Osteocyte (in vitro differentiated cells): ENCODE measurements around the gene AMOTL2. TPM values are rescaled to one million over a fixed set of nuclear protein-coding genes. Genes with fewer than 3 reads are reported as not detected.
A peak's percentile ranks its signal among the peaks of the same experiment; 100 is the strongest.

Experiments used
- DNase-seq: peaks from one replicate; pipeline ENCODE4 v3.0.0; 2021; ENCODE audit warnings: mixed read lengths; ENCODE audit not compliant: unreplicated experiment; ENCODE audit errors: extremely low spot score
- H3K27ac Mint-ChIP-seq: one replicate; pipeline ENCODE4 v1.8.0; 2021; ENCODE audit warnings: mild to moderate bottlenecking, mixed read lengths; ENCODE audit not compliant: unreplicated experiment
- H3K27me3 Mint-ChIP-seq: one replicate; pipeline ENCODE4 v1.8.0; 2021; ENCODE audit warnings: mixed read lengths; ENCODE audit not compliant: unreplicated experiment
- H3K36me3 Mint-ChIP-seq: one replicate; pipeline ENCODE4 v1.8.0; 2021; ENCODE audit warnings: mixed read lengths; ENCODE audit not compliant: unreplicated experiment
- H3K4me1 Mint-ChIP-seq: one replicate; pipeline ENCODE4 v1.8.0; 2021; ENCODE audit warnings: mixed read lengths; ENCODE audit not compliant: unreplicated experiment
- H3K4me3 Mint-ChIP-seq: one replicate; pipeline ENCODE4 v1.8.0; 2021; ENCODE audit warnings: mild to moderate bottlenecking, moderate library complexity, mixed read lengths; ENCODE audit not compliant: unreplicated experiment
- H3K9me3 Mint-ChIP-seq: one replicate; pipeline ENCODE4 v1.8.0; 2021; ENCODE audit warnings: mixed read lengths; ENCODE audit not compliant: unreplicated experiment
- total RNA-seq: library from RNA; stranded (reverse); gene quantifications from 2 replicates; pipeline ENCODE4 v1.2.1, GENCODE V29; 2021
- TF ChIP-seq, protein P1 (sequence below): fragments of 200-600 bp; sonication (generic); IDR thresholded peaks from 2 replicates; pipeline ENCODE4 v1.5.0; 2021; ENCODE audit warnings: antibody characterized with exemption, mild to moderate bottlenecking, moderate library complexity

The AMOTL2 gene
- total RNA-seq, 1 donor from 2014 or later: 195 TPM

DNA sequence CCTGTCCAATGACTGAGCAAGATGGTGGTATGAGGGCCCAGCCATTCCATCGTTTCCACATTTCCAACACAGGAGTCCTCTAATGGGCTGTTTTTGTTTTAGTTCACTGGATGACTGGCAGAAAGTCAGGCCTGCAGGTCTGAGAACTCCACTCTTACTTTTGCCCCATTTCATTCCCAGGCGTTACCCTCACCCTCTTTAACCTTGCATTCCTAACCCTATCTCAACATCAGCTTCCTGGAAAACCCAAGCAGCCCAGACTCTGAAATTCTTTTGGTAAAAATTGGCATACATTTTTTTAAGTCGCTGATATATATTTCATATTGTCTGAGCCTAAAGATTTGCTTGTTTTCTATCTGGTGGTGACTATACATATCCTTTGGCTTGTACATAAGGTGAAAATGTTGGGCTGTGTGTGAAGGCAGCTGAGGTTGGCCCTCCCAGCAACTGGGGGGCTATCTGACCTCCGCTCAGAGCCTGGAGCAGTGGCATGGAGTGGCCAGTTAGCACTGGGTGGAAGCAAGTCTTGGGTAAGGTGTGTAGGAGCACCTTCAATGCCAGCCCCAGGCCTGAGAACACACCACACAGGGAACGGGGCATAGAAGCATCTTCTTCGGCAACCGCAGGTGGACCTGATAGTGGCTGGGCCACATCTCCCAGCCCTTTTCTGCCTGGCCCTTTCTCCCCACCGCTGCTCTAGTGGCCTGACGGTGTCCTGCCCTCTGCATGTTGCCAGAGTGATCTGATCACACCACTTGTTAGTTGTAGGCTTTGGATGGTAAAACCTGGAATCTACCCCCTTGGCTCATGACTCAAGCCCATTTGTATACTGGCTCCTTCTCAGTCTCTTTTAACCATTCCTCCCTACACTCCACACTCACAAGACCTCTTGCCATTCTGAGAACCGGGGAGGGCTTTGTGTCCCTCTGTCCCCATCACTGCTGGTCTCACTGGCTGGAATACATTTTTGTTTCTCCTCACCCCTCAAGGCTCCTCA, 50.0 kb downstream of the AMOTL2 start:
- H3K4me1 Mint-ChIP-seq: peaks cover 77% of the 10 kb centered on the region
- H3K27me3 Mint-ChIP-seq: no peaks in the 10 kb centered on the region
- peak overlapping the region; percentile 93 for H3K27ac Mint-ChIP-seq
- DNase-seq: no peak
- peaks cover 2% of the 10 kb centered on the region for H3K36me3 Mint-ChIP-seq
- H3K9me3 Mint-ChIP-seq: no peaks in the 10 kb centered on the region
- TF ChIP-seq, protein P1, sequence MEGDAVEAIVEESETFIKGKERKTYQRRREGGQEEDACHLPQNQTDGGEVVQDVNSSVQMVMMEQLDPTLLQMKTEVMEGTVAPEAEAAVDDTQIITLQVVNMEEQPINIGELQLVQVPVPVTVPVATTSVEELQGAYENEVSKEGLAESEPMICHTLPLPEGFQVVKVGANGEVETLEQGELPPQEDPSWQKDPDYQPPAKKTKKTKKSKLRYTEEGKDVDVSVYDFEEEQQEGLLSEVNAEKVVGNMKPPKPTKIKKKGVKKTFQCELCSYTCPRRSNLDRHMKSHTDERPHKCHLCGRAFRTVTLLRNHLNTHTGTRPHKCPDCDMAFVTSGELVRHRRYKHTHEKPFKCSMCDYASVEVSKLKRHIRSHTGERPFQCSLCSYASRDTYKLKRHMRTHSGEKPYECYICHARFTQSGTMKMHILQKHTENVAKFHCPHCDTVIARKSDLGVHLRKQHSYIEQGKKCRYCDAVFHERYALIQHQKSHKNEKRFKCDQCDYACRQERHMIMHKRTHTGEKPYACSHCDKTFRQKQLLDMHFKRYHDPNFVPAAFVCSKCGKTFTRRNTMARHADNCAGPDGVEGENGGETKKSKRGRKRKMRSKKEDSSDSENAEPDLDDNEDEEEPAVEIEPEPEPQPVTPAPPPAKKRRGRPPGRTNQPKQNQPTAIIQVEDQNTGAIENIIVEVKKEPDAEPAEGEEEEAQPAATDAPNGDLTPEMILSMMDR: no peak
- H3K4me3 Mint-ChIP-seq: no peak overlapping the region

DNA sequence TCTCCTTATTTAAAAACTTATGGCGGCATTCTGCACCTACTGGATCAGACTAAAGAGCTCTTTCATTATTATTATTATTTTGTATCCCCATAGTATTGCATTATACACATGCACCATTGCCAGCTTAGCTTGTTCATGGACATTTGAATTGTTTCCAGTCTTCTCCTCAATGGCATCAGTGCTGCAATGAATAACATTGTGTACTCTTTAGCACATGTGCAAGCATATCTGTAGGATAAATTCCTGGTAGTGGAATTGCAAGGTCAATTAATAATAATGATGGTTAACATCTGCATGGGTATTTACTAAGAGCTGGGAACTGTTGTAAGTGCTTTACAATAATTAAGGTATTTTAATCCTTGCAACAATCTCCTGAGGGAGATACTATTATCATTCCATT, 52.0 kb downstream of the AMOTL2 start:
- Mint-ChIP-seq H3K27ac (no peak overlapping the region), H3K4me3 (no peak overlapping the region), H3K9me3 (no peaks in the 10 kb centered on the region), H3K4me1 (peaks cover 69% of the 10 kb centered on the region), H3K36me3 (peaks cover 2% of the 10 kb centered on the region), H3K27me3 (no peaks in the 10 kb centered on the region)
- TF ChIP-seq, protein P1: no peak
- no peak for DNase-seq

DNA sequence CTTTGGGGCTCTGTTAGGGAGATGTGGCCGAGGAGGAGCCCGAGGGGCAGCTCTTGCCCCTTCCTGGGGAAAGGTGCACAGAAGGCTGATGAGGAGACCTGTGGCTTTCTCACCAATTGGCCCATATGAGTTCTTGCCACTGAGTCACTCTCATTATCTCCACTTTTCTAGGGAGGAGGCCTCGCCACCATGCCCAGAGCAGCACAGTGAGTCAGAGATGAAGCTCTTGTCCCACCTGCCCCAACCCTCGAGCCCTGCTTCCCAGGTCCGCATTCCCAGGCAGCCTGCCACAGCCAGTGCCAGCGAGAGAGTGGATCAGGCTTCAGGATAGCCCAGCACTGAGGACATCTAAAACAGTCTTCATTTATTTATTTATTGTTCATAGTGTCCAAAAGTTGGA, 53.5 kb downstream of the AMOTL2 start:
- Mint-ChIP-seq H3K4me3 (no peak overlapping the region), H3K9me3 (no peaks in the 10 kb centered on the region), H3K27ac (no peak overlapping the region), H3K27me3 (no peaks in the 10 kb centered on the region), H3K4me1 (peaks cover 69% of the 10 kb centered on the region), H3K36me3 (peaks cover 2% of the 10 kb centered on the region)
- peak; percentile 60 for DNase-seq
- TF ChIP-seq, protein P1: no peak

DNA sequence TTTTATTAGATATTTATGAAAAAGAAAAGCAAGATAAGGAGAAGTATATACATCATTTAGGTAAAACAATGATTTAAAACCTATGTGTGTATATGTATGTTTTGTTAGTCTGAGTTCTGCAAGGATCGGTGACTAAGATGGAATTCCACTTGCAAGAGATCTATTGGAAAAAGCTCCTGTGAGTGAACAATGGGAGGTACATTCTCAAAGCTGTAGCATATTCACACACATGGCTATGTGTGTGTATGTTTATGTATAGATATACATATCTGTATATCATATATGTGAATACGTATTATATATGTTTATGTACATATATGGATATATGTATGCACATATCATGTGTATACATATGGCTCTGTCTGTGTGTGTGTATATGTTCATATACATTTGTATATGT, 54.3 kb downstream of the AMOTL2 start:
- DNase-seq: no peak
- Mint-ChIP-seq H3K36me3 (peaks cover 2% of the 10 kb centered on the region), H3K9me3 (no peaks in the 10 kb centered on the region), H3K4me3 (no peak overlapping the region), H3K27me3 (no peaks in the 10 kb centered on the region), H3K27ac (no peak overlapping the region), H3K4me1 (peaks cover 69% of the 10 kb centered on the region)
- TF ChIP-seq, protein P1: no peak

DNA sequence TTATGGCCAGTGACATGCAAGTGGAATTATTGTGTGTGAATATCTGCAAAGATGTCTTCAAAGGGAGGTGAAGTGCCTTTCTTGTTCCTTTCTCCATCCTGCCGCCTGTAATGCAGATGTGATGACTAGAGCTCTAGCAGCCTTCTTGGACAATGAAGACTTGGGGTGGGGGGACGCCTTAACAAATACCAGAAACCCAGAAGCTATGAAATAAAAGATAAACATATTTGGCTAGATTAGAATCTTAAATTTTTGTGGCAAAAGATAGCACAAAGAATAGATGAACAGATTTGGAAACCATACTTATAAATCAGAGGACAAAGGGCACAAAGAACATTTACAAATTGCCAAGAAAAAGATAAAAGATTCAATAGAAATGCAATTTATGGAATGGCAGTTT, 56.1 kb downstream of the AMOTL2 start:
- peaks cover 70% of the 10 kb centered on the region for H3K4me1 Mint-ChIP-seq
- DNase-seq: no peak

More for the DNA sequence above, 56.1 kb downstream of the AMOTL2 start:
- no peak overlapping the region for H3K4me3 Mint-ChIP-seq
- no peaks in the 10 kb centered on the region for H3K27me3 Mint-ChIP-seq
- TF ChIP-seq, protein P1: no peak
- no peaks in the 10 kb centered on the region for H3K9me3 Mint-ChIP-seq
- H3K27ac Mint-ChIP-seq: peak overlapping the region; percentile 71
- peaks cover 2% of the 10 kb centered on the region for H3K36me3 Mint-ChIP-seq
